ENCODE data around the gene ABHD8. TPM values are rescaled to one million over a fixed set of nuclear protein-coding genes. Genes with fewer than 3 reads are reported as not detected.

The ABHD8 gene
- total and polyA plus RNA-seq, 2 of the 4 experiments (the other 2 are of a cell fraction): 3.9 to 10.2 TPM

DNA sequence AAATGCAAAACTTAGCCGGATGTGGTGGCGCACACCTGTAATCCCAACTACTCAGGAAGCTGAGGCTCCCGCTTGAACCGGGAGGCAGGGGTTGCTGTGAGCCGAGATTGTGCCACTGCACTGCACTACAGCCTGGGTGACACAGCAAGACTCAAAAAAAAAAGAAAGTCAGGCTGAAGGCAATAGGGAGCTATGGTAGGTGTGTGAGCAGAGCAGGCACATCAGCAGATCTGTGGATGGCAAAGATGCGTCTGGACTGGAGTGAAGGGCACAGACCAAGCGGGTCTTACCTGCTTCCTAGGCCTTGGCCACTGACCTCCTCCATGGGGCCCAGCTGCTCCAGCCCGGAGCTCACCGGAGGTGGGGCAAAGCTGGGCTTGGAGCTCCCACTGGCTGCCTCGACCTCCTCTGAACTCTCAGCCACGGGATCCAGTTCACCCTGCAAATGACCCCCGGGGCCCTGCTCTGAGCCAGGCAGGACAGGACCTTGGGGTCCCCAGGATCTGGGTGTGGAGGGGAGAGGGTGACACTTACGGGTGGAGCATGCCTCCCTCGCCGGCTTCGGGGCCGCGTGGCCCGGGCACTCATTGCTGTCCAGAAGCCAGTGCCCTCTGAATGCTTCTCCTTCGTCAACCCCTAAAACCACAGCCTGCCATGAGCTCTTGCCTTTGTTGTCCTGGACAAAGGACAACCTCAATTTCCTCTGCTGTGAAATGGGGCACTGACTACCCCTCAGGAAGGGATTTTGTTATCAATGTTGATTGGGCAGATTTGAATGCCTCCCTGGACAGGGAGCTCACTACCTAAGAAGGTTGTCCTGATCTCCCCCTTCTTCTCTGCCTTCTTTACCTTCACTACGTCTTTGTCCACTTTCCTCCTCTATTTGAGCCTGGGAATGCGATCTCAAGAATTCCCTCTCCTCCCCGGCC lies 39.2 kb downstream of the ABHD8 start:
- H3K14ac ChIP-seq (replicated peaks; ENCODE audit: low read depth, low read length): no peak overlapping the region
- POLR2A ChIA-PET (ENCODE audit: unreplicated experiment): no interaction called here
- no peaks in the 10 kb centered on the region; the same call in 1 of the 2 replicates for H3K4me1 ChIP-seq (ENCODE audit: control insufficient read depth, insufficient read depth, low read length)
- H2BK5ac ChIP-seq (ENCODE audit: low read depth, low read length, poor library complexity, severe bottlenecking): no peak overlapping the region
- H3K18ac ChIP-seq (ENCODE audit: low read depth, low read length): no peak overlapping the region
- no peak overlapping the region for H4K5ac ChIP-seq (ENCODE audit: low read depth, low read length)
- H3K79me1 ChIP-seq (ENCODE audit: low read depth in 1 of 2, low read length in 2 of 2): peaks cover 0 to 17% of the 10 kb centered on the region in 2 experiments; a peak in 2 of 4 replicates
- no peak overlapping the region for H2AFZ ChIP-seq (replicated peaks; ENCODE audit: low read length, poor library complexity)
- H4K91ac ChIP-seq (ENCODE audit: insufficient read depth, low read depth, low read length): no peak overlapping the region
- H3K56ac ChIP-seq (ENCODE audit: extremely low read depth, insufficient read depth, low read length): no peak overlapping the region
- no peak overlapping the region for H3K27ac ChIP-seq (ENCODE audit: insufficient read depth, low read length)
- peaks cover 10% of the 10 kb centered on the region for H3K9me3 ChIP-seq (ENCODE audit: control insufficient read depth, insufficient read depth, low read length)
- H2BK15ac ChIP-seq (ENCODE audit: low read depth, low read length): no peak overlapping the region
- H2BK20ac ChIP-seq (ENCODE audit: low read depth, low read length): no peak overlapping the region
- peak overlapping the region; percentile 1 for H2AK9ac ChIP-seq (replicated peaks; ENCODE audit: low read depth, low read length, poor library complexity)
- H3K36me3 ChIP-seq (ENCODE audit: control insufficient read depth, insufficient read depth, low read length): peaks cover under 1% of the 10 kb centered on the region; the same call in 1 of the 2 replicates
- 0 out of 2 replicates have a peak, but pooled peaks cover 4% of the 10 kb centered on the region for H4K20me1 ChIP-seq (ENCODE audit: insufficient read depth, low read length)
- H4K8ac ChIP-seq (ENCODE audit: low read depth in 2 of 2, low read length in 2 of 2): no peak overlapping the region
- H3K27me3 ChIP-seq (ENCODE audit: control insufficient read depth, insufficient read depth, low read length): no peaks in the 10 kb centered on the region
- no peak overlapping the region for H3K9ac ChIP-seq (ENCODE audit: low read depth, low read length)
- no peak overlapping the region for H3K4ac ChIP-seq (ENCODE audit: low read depth, low read length)
- no peak overlapping the region for H2AK5ac ChIP-seq (ENCODE audit: low read depth, low read length)
- BruUV-seq (replicated peaks): no TSS peak
- CTCF ChIA-PET: interaction anchor here (1.3 kb wide), 1 partner anchor 196 kb away, joined by 6 read pairs; no protein-coding TSS in a partner anchor
- ATAC-seq (ENCODE audit: low read depth) (no peak), DNase-seq (no peak)
- dilution Hi-C loops (cut with HindIII; ENCODE audit: low sequenced_read_pairs, unreplicated experiment) (no loop called here), in situ Hi-C loops (cut with MboI; ENCODE audit: low sequenced_read_pairs) (no loop called here), intact Hi-C loops (cut with micrococcal nuclease) (no loop called here)
- no peak overlapping the region for H3K4me3 ChIP-seq (ENCODE audit: insufficient read depth, low read depth, low read length)
- H2BK120ac ChIP-seq (ENCODE audit: low read depth, low read length): no peak overlapping the region
- no peak overlapping the region for H3K4me2 ChIP-seq (ENCODE audit: low read depth, low read length)
- peaks cover 4% of the 10 kb centered on the region for H3K9me1 ChIP-seq (ENCODE audit: insufficient read depth, low read length)
- 86% methylated on average over 7 of the region's 23 CpGs; no CpG with 5 or more reads in 1 of the 2 experiments for WGBS, 2 experiments (ENCODE audit: extremely low coverage in 2 of 2, insufficient read length in 1 of 2)
- TF ChIP-seq, protein P1, sequence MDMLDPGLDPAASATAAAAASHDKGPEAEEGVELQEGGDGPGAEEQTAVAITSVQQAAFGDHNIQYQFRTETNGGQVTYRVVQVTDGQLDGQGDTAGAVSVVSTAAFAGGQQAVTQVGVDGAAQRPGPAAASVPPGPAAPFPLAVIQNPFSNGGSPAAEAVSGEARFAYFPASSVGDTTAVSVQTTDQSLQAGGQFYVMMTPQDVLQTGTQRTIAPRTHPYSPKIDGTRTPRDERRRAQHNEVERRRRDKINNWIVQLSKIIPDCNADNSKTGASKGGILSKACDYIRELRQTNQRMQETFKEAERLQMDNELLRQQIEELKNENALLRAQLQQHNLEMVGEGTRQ (IDR thresholded peaks at IDR 0.05; ENCODE audit: low read depth, low read length): no peak
- TF ChIP-seq RAD21 (IDR thresholded peaks at IDR 0.05; ENCODE audit: low read length) (no peak), MAZ (IDR thresholded peaks at IDR 0.05; ENCODE audit: borderline replicate concordance, low read depth, low read length) (no peak), RCOR1 (IDR thresholded peaks at IDR 0.05; ENCODE audit: insufficient replicate concordance, low read length) (no peak)
- TF ChIP-seq, protein P2, sequence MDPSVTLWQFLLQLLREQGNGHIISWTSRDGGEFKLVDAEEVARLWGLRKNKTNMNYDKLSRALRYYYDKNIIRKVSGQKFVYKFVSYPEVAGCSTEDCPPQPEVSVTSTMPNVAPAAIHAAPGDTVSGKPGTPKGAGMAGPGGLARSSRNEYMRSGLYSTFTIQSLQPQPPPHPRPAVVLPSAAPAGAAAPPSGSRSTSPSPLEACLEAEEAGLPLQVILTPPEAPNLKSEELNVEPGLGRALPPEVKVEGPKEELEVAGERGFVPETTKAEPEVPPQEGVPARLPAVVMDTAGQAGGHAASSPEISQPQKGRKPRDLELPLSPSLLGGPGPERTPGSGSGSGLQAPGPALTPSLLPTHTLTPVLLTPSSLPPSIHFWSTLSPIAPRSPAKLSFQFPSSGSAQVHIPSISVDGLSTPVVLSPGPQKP (IDR thresholded peaks at IDR 0.05; ENCODE audit: borderline replicate concordance, low read depth, low read length): no peak
- no peak overlapping the region for H3K23ac ChIP-seq (ENCODE audit: low read depth, low read length)

Data from IMR-90 (cell line).